PC-3 (cell line): Measurements from ENCODE around the gene CBFA2T2. TPM values are rescaled to one million over a fixed set of nuclear protein-coding genes. Genes with fewer than 3 reads are reported as not detected.
A peak's percentile ranks its signal among the peaks of the same experiment; 100 is the strongest.
"Not testable (repeated sequence)": the region's sequence is repeated elsewhere in the genome, so short reads cannot be mapped to it uniquely, and the experiment has no call there.

Experiments used
- ATAC-seq: fragments of 200-7000 bp; cut with Tn5 transposase; 2 replicates; pipeline ENCODE4 v1.9.1; 2020; ENCODE audit warnings: mild to moderate bottlenecking, moderate library complexity
- BruUV-seq: library from RNA; stranded (reverse); fragments of 400-500 nt; replicated peaks from 2 replicates; lab custom pipeline; 2021; lab: Mats Ljungman, UMichigan
- CTCF ChIA-PET: fragments of 300-600 bp; sonication (Branson Sonifier 250); formaldehyde crosslinking; loops from one replicate; lab custom pipeline; 2022; ENCODE audit warnings: antibody characterized with exemption; lab: Charles Lee
- POLR2A ChIA-PET: fragments of 300-600 bp; sonication (Branson Sonifier 250); formaldehyde crosslinking; loops from one replicate; lab custom pipeline; 2022; ENCODE audit warnings: antibody characterized with exemption; ENCODE audit not compliant: unreplicated experiment; lab: Charles Lee
- DNase-seq: peaks from one replicate; pipeline ENCODE4 v3.0.0-alpha.2; 2015
- H2AFZ ChIP-seq: fragments of 300-600 bp; sonication (generic); 2 replicates; pipeline ENCODE4 v1.6.0; 2016; ENCODE audit warnings: antibody characterized with exemption, low read length
- H3F3A ChIP-seq: fragments of 300-600 bp; sonication (generic); one replicate; pipeline ENCODE4 v1.6.0; 2017; ENCODE audit warnings: antibody characterized with exemption, low read length, control low read depth, mild to moderate bottlenecking; ENCODE audit not compliant: unreplicated experiment
- H3K27ac ChIP-seq: fragments of 300-600 bp; sonication (generic); 2 replicates; pipeline ENCODE4 v1.5.1; 2016; ENCODE audit warnings: mild to moderate bottlenecking, low read length
- H3K27me3 ChIP-seq: fragments of 300-600 bp; sonication (generic); 2 replicates; pipeline ENCODE4 v1.6.1; 2016; ENCODE audit warnings: low read length, mixed read lengths
- H3K36me3 ChIP-seq: fragments of 300-600 bp; sonication (generic); 2 replicates; pipeline ENCODE4 v1.6.1; 2016; ENCODE audit warnings: low read depth, mixed run types, low read length, mixed read lengths
- H3K4me1 ChIP-seq: fragments of 300-600 bp; sonication (generic); 2 replicates; pipeline ENCODE4 v1.5.1; 2016; ENCODE audit warnings: low read length; ENCODE audit not compliant: insufficient read depth
- H3K4me2 ChIP-seq: fragments of 300-600 bp; sonication (generic); 2 replicates; pipeline ENCODE4 v1.6.0; 2016; ENCODE audit warnings: low read length
- H3K4me3 ChIP-seq: fragments of 300-600 bp; sonication (generic); 2 replicates; pipeline ENCODE4 v1.5.1; 2016; ENCODE audit warnings: mild to moderate bottlenecking, low read length, mixed read lengths
- H3K79me2 ChIP-seq: fragments of 300-600 bp; sonication (generic); 2 replicates; pipeline ENCODE4 v1.6.1; 2017; ENCODE audit warnings: low read length, mixed read lengths
- H3K9ac ChIP-seq: fragments of 300-600 bp; sonication (generic); 2 replicates; pipeline ENCODE4 v1.6.0; 2016; ENCODE audit warnings: mild to moderate bottlenecking, low read length
- H3K9me2 ChIP-seq: fragments of 300-600 bp; sonication (generic); replicated peaks from 2 replicates; pipeline ENCODE4 v1.6.1; 2016; ENCODE audit warnings: mixed run types, low read length, mixed read lengths
- H3K9me3 ChIP-seq: fragments of 300-600 bp; sonication (generic); 2 replicates; pipeline ENCODE4 v1.6.1; 2016; ENCODE audit warnings: low read length, mixed read lengths
- H4K20me1 ChIP-seq: fragments of 300-600 bp; sonication (generic); 2 replicates; pipeline ENCODE4 v1.6.1; 2016; ENCODE audit warnings: low read length, mixed read lengths
- CTCF ChIP-seq: fragments of 300-600 bp; sonication (generic); conservative IDR thresholded peaks from 2 replicates; pipeline ENCODE4 v1.5.1; 2017; ENCODE audit warnings: antibody characterized with exemption, low read depth, mild to moderate bottlenecking, low read length
- EZH2 ChIP-seq: fragments of 300-600 bp; sonication (generic); IDR thresholded peaks from one replicate; pipeline ENCODE4 v1.6.1; 2017; ENCODE audit warnings: antibody characterized with exemption, mild to moderate bottlenecking, low read length; ENCODE audit not compliant: unreplicated experiment
- EZH2phosphoT487 ChIP-seq: fragments of 300-600 bp; sonication (generic); IDR thresholded peaks from 2 replicates; pipeline ENCODE4 v1.6.1; 2018; ENCODE audit warnings: mild to moderate bottlenecking, antibody characterized with exemption, low read length, borderline replicate concordance
- intact Hi-C: fragments of 100-400 bp; cut with micrococcal nuclease; formaldehyde crosslinking; loops from 2 replicates; pipeline ENCODE4 v1.9.0; 2023
- total RNA-seq: library from RNA; depleted of rRNA; stranded (reverse); fragments of >200 nt; gene quantifications from 2 replicates; pipeline ENCODE4 v1.2.3, GENCODE V29; 2014

Gene CBFA2T2
- total RNA-seq, 1 experiment from 2014 or later = 9.7 TPM

GRCh38 chr20:33531885-33532284 is 42.0 kb downstream of the CBFA2T2 start:
- Histone ChIP-seq H3K9ac (no peak overlapping the region), H3K4me2 (no peak overlapping the region), H3K27ac (no peak overlapping the region), H3F3A (no peaks in the 10 kb centered on the region), H3K4me3 (no peak overlapping the region), H3K9me3 (no peaks in the 10 kb centered on the region), H3K79me2 (no peaks in the 10 kb centered on the region), H3K4me1 (peaks cover 4% of the 10 kb centered on the region), H3K27me3 (no peaks in the 10 kb centered on the region), H2AFZ (no peak overlapping the region), H3K9me2 (no peaks in the 10 kb centered on the region), H3K36me3 (no peaks in the 10 kb centered on the region), H4K20me1 (no peaks in the 10 kb centered on the region)
- ChIA-PET CTCF (no interaction called here), POLR2A (no interaction called here)
- DNase-seq = no peak
- BruUV-seq = no TSS peak
- intact Hi-C loops = loop anchor here (10.0 kb wide), 1 partner anchor 77 kb away; no protein-coding TSS in a partner anchor
- ATAC-seq = no peak
- TF ChIP-seq EZH2 (no peak), CTCF (no peak), EZH2phosphoT487 (no peak)

- H3K9me3 ChIP-seq = no peaks in the 10 kb centered on the region
Measured at GRCh38 chr20:33532753-33533459, 43.0 kb downstream of the CBFA2T2 start.

DNA sequence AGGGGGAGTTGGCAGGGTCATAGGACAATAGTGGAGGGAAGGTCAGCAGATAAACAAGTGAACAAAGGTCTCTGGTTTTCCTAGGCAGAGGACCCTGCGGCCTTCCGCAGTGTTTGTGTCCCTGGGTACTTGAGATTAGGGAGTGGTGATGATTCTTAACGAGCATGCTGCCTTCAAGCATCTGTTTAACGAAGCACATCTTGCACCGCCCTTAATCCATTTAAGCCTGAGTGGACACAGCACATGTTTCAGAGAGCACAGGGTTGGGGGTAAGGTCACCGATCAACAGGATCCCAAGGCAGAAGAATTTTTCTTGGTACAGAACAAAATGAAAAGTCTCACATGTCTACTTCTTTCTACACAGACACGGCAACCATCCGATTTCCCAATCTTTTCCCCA is 45.8 kb downstream of the CBFA2T2 start:
- H3K27ac ChIP-seq, BruUV-seq, H3K9ac ChIP-seq, POLR2A ChIA-PET, CTCF ChIA-PET, H4K20me1 ChIP-seq, H3K9me3 ChIP-seq, H3F3A ChIP-seq, H3K27me3 ChIP-seq, H3K4me3 ChIP-seq, H3K36me3 ChIP-seq, H2AFZ ChIP-seq, DNase-seq, H3K79me2 ChIP-seq, H3K9me2 ChIP-seq, H3K4me2 ChIP-seq, ATAC-seq: not testable (repeated sequence)
- H3K4me1 ChIP-seq = peaks cover 13% of the 10 kb centered on the region
- intact Hi-C loops = loop anchor here (10.0 kb wide), 1 partner anchor 81 kb away; no protein-coding TSS in a partner anchor

More at GRCh38 chr20:33532753-33533459, 43.0 kb downstream of the CBFA2T2 start:
- Histone ChIP-seq H3K27ac (no peak overlapping the region), H3K79me2 (no peaks in the 10 kb centered on the region), H3K4me3 (no peak overlapping the region), H3K9me2 (no peaks in the 10 kb centered on the region), H3K27me3 (no peaks in the 10 kb centered on the region), H3K4me2 (no peak overlapping the region), H3K9ac (no peak overlapping the region), H4K20me1 (no peaks in the 10 kb centered on the region), H2AFZ (no peak overlapping the region), H3F3A (no peaks in the 10 kb centered on the region), H3K4me1 (no peaks in the 10 kb centered on the region; the same call in 1 of the 2 replicates), H3K36me3 (no peaks in the 10 kb centered on the region)
- TF ChIP-seq CTCF = no peak
- TF ChIP-seq EZH2 = no peak
- no peak for TF ChIP-seq EZH2phosphoT487
- BruUV-seq = no TSS peak
- ChIA-PET CTCF (no interaction called here), POLR2A (interaction anchor here (0.6 to 0.7 kb wide), 2 partner anchors 42 to 530 kb away, joined by 3 to 14 read pairs; no protein-coding TSS in a partner anchor)
- peak; percentile 85 for ATAC-seq
- no peak for DNase-seq
- intact Hi-C loops = loop anchor here (10.0 kb wide), 1 partner anchor 78 kb away; no protein-coding TSS in a partner anchor
